ENCODE results near the gene CSNK1G2. TPM values are rescaled to one million over a fixed set of nuclear protein-coding genes. Genes with fewer than 3 reads are reported as not detected.

CSNK1G2 gene
- total and polyA plus RNA-seq, 2 experiments from 2014 or later: 97.7 to 100 TPM

DNA sequence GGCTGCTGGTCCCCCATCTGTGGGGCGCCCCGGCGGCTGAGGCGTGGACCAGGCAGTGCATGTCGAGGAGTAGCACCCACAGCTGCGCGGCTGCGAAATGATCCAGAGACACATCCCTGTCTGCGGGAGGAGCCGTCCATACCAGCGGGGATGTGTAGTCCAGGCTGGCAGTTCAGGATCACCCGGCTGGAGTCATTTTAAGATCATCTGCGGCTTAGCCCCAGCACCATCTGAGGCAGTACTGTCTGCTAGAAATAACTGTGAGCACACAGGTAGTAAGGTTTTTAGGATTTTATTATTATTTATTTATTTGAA, 32.7 kb upstream of the CSNK1G2 start:
- H3K9me3 ChIP-seq (ENCODE audit: low read depth): no peaks in the 10 kb centered on the region
- peak overlapping the region; percentile 6 for H3K27ac ChIP-seq
- H3K36me3 ChIP-seq: peaks cover 2% of the 10 kb centered on the region
- no peaks in the 10 kb centered on the region for H3K27me3 ChIP-seq
- TF ChIP-seq, protein P1, sequence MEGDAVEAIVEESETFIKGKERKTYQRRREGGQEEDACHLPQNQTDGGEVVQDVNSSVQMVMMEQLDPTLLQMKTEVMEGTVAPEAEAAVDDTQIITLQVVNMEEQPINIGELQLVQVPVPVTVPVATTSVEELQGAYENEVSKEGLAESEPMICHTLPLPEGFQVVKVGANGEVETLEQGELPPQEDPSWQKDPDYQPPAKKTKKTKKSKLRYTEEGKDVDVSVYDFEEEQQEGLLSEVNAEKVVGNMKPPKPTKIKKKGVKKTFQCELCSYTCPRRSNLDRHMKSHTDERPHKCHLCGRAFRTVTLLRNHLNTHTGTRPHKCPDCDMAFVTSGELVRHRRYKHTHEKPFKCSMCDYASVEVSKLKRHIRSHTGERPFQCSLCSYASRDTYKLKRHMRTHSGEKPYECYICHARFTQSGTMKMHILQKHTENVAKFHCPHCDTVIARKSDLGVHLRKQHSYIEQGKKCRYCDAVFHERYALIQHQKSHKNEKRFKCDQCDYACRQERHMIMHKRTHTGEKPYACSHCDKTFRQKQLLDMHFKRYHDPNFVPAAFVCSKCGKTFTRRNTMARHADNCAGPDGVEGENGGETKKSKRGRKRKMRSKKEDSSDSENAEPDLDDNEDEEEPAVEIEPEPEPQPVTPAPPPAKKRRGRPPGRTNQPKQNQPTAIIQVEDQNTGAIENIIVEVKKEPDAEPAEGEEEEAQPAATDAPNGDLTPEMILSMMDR (IDR thresholded peaks at IDR 0.05; ENCODE audit: low read depth, low read length): no peak
- H3K4me3 ChIP-seq: no peak overlapping the region
- no peaks in the 10 kb centered on the region for H3K4me1 ChIP-seq (ENCODE audit: low read depth)
- no peak for DNase-seq (ENCODE audit: low read depth in 1 of 2, low spot score in 1 of 2)

DNA sequence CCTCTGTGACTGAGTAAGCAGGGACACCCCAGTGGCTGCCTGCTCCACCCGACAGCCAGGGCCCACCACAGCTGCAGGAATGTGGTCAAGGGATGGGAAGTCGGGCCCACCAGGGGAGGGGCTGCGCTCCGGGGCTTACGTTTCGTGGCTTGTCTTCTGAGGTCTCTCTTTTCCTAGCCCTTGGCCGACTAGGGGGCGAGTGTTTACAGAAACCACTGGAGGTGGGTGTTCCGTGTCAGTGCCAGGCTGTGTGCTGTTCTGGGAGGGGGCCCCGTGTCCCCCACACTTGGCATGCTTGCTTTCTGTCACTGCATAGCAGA, 31.3 kb upstream of the CSNK1G2 start:
- no peaks in the 10 kb centered on the region for H3K9me3 ChIP-seq (ENCODE audit: low read depth)
- DNase-seq (ENCODE audit: low read depth in 1 of 2, low spot score in 1 of 2): no peak
- no peaks in the 10 kb centered on the region for H3K4me1 ChIP-seq (ENCODE audit: low read depth)
- H3K27me3 ChIP-seq: no peaks in the 10 kb centered on the region
- TF ChIP-seq, protein P1 (IDR thresholded peaks at IDR 0.05; ENCODE audit: low read depth, low read length): no peak
- peaks cover 2% of the 10 kb centered on the region for H3K36me3 ChIP-seq
- H3K4me3 ChIP-seq: no peak overlapping the region
- no peak overlapping the region for H3K27ac ChIP-seq

DNA sequence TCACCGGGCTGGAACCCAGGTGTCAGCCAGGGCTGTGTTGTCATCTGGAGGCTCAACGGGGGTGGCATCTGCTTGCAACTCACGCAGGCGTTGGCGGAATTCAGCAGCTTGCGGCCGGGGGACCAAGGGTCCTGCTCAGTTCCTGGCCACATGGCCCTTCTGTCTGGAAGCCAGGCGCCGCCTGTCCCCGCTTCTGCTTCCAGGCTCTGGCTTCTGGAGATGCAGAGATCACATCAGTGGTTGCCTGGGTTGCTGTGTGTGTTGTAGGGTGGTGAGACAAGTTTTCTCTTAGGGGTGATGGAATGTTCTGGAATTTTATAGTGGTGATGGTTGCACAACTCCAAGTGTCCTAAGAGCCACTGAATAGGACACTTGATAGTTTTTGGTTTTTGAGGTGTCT, 30.8 kb upstream of the CSNK1G2 start:
- Histone ChIP-seq H3K9me3 (ENCODE audit: low read depth) (no peaks in the 10 kb centered on the region), H3K27ac (no peak overlapping the region), H3K4me3 (no peak overlapping the region), H3K27me3 (no peaks in the 10 kb centered on the region), H3K36me3 (peaks cover 2% of the 10 kb centered on the region), H3K4me1 (ENCODE audit: low read depth) (no peaks in the 10 kb centered on the region)
- peak in 1 of 2 donors; percentile 26 for DNase-seq (ENCODE audit: low read depth in 1 of 2, low spot score in 1 of 2)
- TF ChIP-seq, protein P1 (IDR thresholded peaks at IDR 0.05; ENCODE audit: low read depth, low read length): no peak

DNA sequence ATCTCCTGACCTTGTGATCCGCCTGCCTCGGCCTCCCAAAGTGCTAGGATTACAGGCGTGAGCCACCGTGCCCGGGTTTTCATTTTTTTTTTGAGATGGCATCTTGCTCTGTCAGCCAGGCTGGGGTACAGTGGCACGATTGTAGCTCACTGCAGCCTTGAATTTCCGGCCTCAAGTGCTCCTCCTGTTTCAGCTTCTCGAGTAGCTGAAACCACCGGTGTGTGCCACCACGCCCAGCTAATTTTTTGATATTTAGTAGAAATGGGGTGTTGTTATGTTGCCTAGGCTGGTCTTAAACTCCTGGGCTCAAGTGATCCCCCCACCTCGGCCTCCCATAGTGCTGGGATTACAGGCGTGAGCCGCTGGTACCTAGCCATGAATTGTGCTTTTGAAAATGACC, 29.9 kb upstream of the CSNK1G2 start:
- TF ChIP-seq, protein P1 (IDR thresholded peaks at IDR 0.05; ENCODE audit: low read depth, low read length): no peak
- no peaks in the 10 kb centered on the region for H3K9me3 ChIP-seq (ENCODE audit: low read depth)

DNA sequence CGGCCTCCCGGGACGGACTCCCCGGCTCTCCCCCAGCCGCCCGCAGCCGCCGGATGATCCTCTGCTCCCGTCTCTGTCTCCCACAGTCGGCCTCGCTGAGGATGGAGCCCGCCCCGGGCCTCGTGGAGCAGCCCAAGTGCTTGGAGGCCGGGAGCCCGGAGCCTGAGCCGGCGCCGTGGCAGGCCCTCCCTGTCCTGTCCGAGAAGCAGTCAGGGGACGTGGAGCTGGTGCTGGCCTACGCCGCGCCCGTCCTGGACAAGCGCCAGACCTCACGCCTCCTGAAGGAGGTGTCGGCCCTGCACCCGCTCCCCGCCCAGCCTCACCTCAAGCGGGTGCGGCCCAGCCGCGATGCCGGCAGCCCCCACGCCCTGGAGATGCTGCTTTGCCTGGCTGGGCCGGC, 29.0 kb upstream of the CSNK1G2 start:
- Histone ChIP-seq H3K4me1 (ENCODE audit: low read depth) (no peaks in the 10 kb centered on the region), H3K36me3 (peaks cover 2% of the 10 kb centered on the region), H3K9me3 (ENCODE audit: low read depth) (no peaks in the 10 kb centered on the region), H3K4me3 (no peak overlapping the region), H3K27me3 (no peaks in the 10 kb centered on the region), H3K27ac (no peak overlapping the region)
- TF ChIP-seq, protein P1 (IDR thresholded peaks at IDR 0.05; ENCODE audit: low read depth, low read length): no peak
- DNase-seq (ENCODE audit: low read depth in 1 of 2, low spot score in 1 of 2): no peak

More for the DNA sequence above, 29.9 kb upstream of the CSNK1G2 start:
- Histone ChIP-seq H3K27ac (no peak overlapping the region), H3K36me3 (peaks cover 2% of the 10 kb centered on the region), H3K4me1 (ENCODE audit: low read depth) (no peaks in the 10 kb centered on the region), H3K4me3 (no peak overlapping the region), H3K27me3 (no peaks in the 10 kb centered on the region)
- no peak for DNase-seq (ENCODE audit: low read depth in 1 of 2, low spot score in 1 of 2)

Data from cardiac muscle cell (in vitro differentiated cells and primary cell).